Measurements from ENCODE around the gene MAGI1.

DNA sequence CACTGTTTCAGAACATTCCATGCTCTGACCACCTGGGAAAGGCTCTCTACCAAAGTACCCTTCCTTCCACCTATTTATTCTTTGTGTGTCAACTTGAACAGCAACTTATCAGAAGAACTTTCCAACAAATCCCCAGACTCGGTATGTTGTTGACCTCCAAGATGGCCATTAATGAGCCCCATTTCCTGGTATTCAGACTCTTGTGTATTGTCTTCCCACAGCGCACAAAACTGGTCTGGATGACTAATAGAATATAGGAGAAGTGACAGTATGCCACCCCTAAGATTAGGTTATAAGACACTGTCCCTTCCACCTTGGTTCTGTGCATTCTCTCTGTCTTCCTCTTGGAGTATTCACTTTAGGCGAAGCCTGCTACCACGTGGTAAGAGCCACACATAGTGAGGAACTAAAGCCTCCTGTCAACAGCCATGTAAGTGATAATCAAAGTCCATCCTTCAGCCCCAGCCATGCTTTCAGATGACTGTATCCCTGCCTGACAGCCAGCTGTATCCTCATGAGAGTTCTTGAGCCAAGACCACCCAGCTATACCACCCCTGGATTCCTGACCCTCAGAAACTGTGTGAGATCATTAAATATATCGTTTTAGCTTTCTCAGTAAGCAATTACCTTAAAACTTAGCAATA lies 481.7 kb downstream of the MAGI1 start:
- TF ChIP-seq, protein P1, sequence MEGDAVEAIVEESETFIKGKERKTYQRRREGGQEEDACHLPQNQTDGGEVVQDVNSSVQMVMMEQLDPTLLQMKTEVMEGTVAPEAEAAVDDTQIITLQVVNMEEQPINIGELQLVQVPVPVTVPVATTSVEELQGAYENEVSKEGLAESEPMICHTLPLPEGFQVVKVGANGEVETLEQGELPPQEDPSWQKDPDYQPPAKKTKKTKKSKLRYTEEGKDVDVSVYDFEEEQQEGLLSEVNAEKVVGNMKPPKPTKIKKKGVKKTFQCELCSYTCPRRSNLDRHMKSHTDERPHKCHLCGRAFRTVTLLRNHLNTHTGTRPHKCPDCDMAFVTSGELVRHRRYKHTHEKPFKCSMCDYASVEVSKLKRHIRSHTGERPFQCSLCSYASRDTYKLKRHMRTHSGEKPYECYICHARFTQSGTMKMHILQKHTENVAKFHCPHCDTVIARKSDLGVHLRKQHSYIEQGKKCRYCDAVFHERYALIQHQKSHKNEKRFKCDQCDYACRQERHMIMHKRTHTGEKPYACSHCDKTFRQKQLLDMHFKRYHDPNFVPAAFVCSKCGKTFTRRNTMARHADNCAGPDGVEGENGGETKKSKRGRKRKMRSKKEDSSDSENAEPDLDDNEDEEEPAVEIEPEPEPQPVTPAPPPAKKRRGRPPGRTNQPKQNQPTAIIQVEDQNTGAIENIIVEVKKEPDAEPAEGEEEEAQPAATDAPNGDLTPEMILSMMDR (IDR thresholded peaks at IDR 0.05), result no peak
- TF ChIP-seq POLR2A (IDR thresholded peaks at IDR 0.05) (no peak), POLR2AphosphoS5 (IDR thresholded peaks at IDR 0.05; ENCODE audit: insufficient read depth in 1 of 2, low read depth in 1 of 2) (no peak)

All from vagina (tissue), 2 donors.